ENCODE results near the gene TAP1.
A peak's percentile ranks its signal among the peaks of the same experiment; 100 is the strongest.
"Not testable (repeated sequence)": the region's sequence is repeated elsewhere in the genome, so short reads cannot be mapped to it uniquely, and the experiment has no call there.

Gene TAP1

GRCh38 chr6:32887616-32888015, 34.1 kb upstream of the TAP1 start:
- no peak for DNase-seq (ENCODE audit: low read depth)
- no peak overlapping the region for H3K4me3 ChIP-seq (ENCODE audit: low read depth, low read length)
- TF ChIP-seq CTCF (conservative IDR thresholded peaks at IDR 0.05; ENCODE audit: low read depth, low read length), result no peak

GRCh38 chr6:32886681-32887383, 33.3 kb upstream of the TAP1 start:
- TF ChIP-seq CTCF (conservative IDR thresholded peaks at IDR 0.05; ENCODE audit: low read depth, low read length), result no peak
- peak; percentile 86 for DNase-seq (ENCODE audit: low read depth)

GRCh38 chr6:32885698-32886286, 32.3 kb upstream of the TAP1 start:
- no peak overlapping the region for H3K4me3 ChIP-seq (ENCODE audit: low read depth, low read length)
- peak; percentile 54 for TF ChIP-seq CTCF (conservative IDR thresholded peaks at IDR 0.05; ENCODE audit: low read depth, low read length)
- peak; percentile 90 for DNase-seq (ENCODE audit: low read depth)

More at GRCh38 chr6:32886681-32887383, 33.3 kb upstream of the TAP1 start:
- H3K4me3 ChIP-seq (ENCODE audit: low read depth, low read length), result no peak overlapping the region

- H3K4me3 ChIP-seq (ENCODE audit: low read depth, low read length), result no peak overlapping the region
- TF ChIP-seq CTCF (conservative IDR thresholded peaks at IDR 0.05; ENCODE audit: low read depth, low read length), result no peak
- peak; percentile 75 for DNase-seq (ENCODE audit: low read depth)
Observed at GRCh38 chr6:32883789-32884188, 30.3 kb upstream of the TAP1 start.

- TF ChIP-seq CTCF (conservative IDR thresholded peaks at IDR 0.05; ENCODE audit: low read depth, low read length), result no peak
- H3K4me3 ChIP-seq (ENCODE audit: low read depth, low read length), result no peak overlapping the region
- peak; percentile 30 for DNase-seq (ENCODE audit: low read depth)
Observed at GRCh38 chr6:32882879-32883250, 29.4 kb upstream of the TAP1 start.

GRCh38 chr6:32880962-32881361, 27.5 kb upstream of the TAP1 start:
- DNase-seq (ENCODE audit: low read depth); H3K4me3 ChIP-seq (ENCODE audit: low read depth, low read length): not testable (repeated sequence)

GRCh38 chr6:32879691-32880090, 26.2 kb upstream of the TAP1 start:
- TF ChIP-seq CTCF (conservative IDR thresholded peaks at IDR 0.05; ENCODE audit: low read depth, low read length), result no peak
- DNase-seq (ENCODE audit: low read depth), result no peak
- H3K4me3 ChIP-seq (ENCODE audit: low read depth, low read length), result no peak overlapping the region
